Putamen (tissue), 1 donor: ENCODE measurements around the gene ITPR3.

Experiments
- DNase-seq: peaks from one replicate; pipeline ENCODE4 v3.0.0-alpha.2; 2016; ENCODE audit warnings: low spot score

The ITPR3 gene

GRCh38 chr6:33737267-33738026 is 116.3 kb downstream of the ITPR3 start:
- DNase-seq = no peak

GRCh38 chr6:33738153-33738552 is 117.0 kb downstream of the ITPR3 start:
- no peak for DNase-seq

GRCh38 chr6:33738879-33739278 is 117.8 kb downstream of the ITPR3 start:
- DNase-seq = no peak

GRCh38 chr6:33739571-33739970 is 118.4 kb downstream of the ITPR3 start:
- no peak for DNase-seq

- DNase-seq = no peak
Measured at GRCh38 chr6:33740204-33740608, 119.1 kb downstream of the ITPR3 start.

- no peak for DNase-seq
Measured at GRCh38 chr6:33740794-33741193, 119.7 kb downstream of the ITPR3 start.

GRCh38 chr6:33742092-33742491 is 121.0 kb downstream of the ITPR3 start:
- no peak for DNase-seq

GRCh38 chr6:33742837-33743236 is 121.7 kb downstream of the ITPR3 start:
- no peak for DNase-seq

- DNase-seq = peak; percentile 76
Measured at GRCh38 chr6:33744001-33744848, 123.1 kb downstream of the ITPR3 start.

- DNase-seq = no peak
Measured at GRCh38 chr6:33744895-33745546, 123.9 kb downstream of the ITPR3 start.

- no peak for DNase-seq
Measured at GRCh38 chr6:33745548-33745947, 124.4 kb downstream of the ITPR3 start.
